IPS-18a (cell line): ENCODE data around the gene SCP2.

Source experiments
- H3K27ac ChIP-seq: one replicate; pipeline ENCODE4 v1.5.1; 2013; ENCODE audit warnings: low read length
- H3K27me3 ChIP-seq: one replicate; pipeline ENCODE4 v1.6.1; 2013; ENCODE audit warnings: mild to moderate bottlenecking, low read length; ENCODE audit not compliant: control insufficient read depth, insufficient read depth
- H3K36me3 ChIP-seq: one replicate; pipeline ENCODE4 v1.6.1; 2013; ENCODE audit warnings: low read depth, low read length; ENCODE audit not compliant: control insufficient read depth
- H3K4me1 ChIP-seq: one replicate; pipeline ENCODE4 v1.6.1; 2013; ENCODE audit warnings: low read depth, low read length; ENCODE audit not compliant: control insufficient read depth
- H3K4me3 ChIP-seq: one replicate; pipeline ENCODE4 v1.5.1; 2013; ENCODE audit warnings: low read length
- H3K9ac ChIP-seq: one replicate; pipeline ENCODE4 v1.6.1; 2013; ENCODE audit warnings: mild to moderate bottlenecking, low read length, moderate library complexity
- H3K9me3 ChIP-seq: one replicate; pipeline ENCODE4 v1.6.1; 2013; ENCODE audit warnings: low read depth, low read length; ENCODE audit not compliant: control insufficient read depth

The SCP2 gene

DNA sequence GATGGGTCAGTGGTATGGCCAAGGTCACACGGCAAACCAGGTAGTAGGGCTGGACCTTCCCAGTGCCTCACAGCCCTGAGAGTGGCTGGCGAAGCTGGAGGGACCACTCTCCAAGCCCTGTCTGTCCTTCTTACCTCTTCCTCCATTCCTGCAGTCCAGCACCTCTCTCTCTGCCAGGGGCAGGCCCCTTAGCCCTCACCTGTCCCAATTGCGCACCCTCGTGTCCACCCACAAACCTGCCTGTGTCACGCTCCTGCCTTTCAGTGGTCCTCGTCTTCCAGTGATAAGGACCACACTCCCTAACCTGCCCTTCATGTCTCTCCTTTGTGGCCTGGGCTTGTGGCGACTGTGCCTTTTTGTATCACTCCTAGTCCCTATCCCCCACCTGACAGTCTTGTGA lies 138.3 kb downstream of the SCP2 start:
- Histone ChIP-seq H3K4me1 (no peaks in the 10 kb centered on the region), H3K4me3 (no peak overlapping the region), H3K9ac (no peak overlapping the region), H3K9me3 (no peaks in the 10 kb centered on the region), H3K27ac (no peak overlapping the region), H3K36me3 (no peaks in the 10 kb centered on the region), H3K27me3 (peaks cover 46% of the 10 kb centered on the region)

DNA sequence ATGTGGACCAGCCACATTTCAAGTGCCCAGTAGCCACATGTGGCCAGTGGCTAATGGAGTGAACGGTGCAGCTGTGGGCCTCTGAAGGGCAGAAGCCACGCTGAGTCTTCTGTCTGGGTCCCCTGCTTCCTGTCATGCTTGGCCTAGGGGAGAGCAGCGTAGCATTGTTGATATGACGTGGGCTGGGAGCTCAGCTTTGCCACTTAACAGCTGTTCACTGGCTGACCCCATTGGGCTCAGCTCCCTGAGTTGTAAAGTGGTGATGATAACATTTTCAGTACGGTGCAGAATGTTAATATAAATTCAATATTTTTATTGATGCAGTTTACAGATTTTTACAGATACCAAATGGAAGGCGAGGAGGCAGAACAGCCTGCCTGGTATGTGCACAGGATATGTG lies 139.4 kb downstream of the SCP2 start:
- no peak overlapping the region for H3K27ac ChIP-seq
- no peaks in the 10 kb centered on the region for H3K9me3 ChIP-seq
- H3K4me1 ChIP-seq: no peaks in the 10 kb centered on the region
- H3K36me3 ChIP-seq: no peaks in the 10 kb centered on the region
- H3K9ac ChIP-seq: no peak overlapping the region
- H3K4me3 ChIP-seq: no peak overlapping the region
- H3K27me3 ChIP-seq: peaks cover 35% of the 10 kb centered on the region

GRCh38 chr1:53066891-53067738 lies 140.0 kb downstream of the SCP2 start:
- no peaks in the 10 kb centered on the region for H3K9me3 ChIP-seq
- H3K27me3 ChIP-seq: peaks cover 29% of the 10 kb centered on the region
- no peaks in the 10 kb centered on the region for H3K4me1 ChIP-seq
- H3K4me3 ChIP-seq: no peak overlapping the region
- H3K27ac ChIP-seq: no peak overlapping the region
- no peak overlapping the region for H3K9ac ChIP-seq
- H3K36me3 ChIP-seq: no peaks in the 10 kb centered on the region

GRCh38 chr1:53067886-53068285 lies 140.8 kb downstream of the SCP2 start:
- no peaks in the 10 kb centered on the region for H3K4me1 ChIP-seq
- no peak overlapping the region for H3K4me3 ChIP-seq
- H3K36me3 ChIP-seq: no peaks in the 10 kb centered on the region
- peaks cover 21% of the 10 kb centered on the region for H3K27me3 ChIP-seq
- no peaks in the 10 kb centered on the region for H3K9me3 ChIP-seq
- H3K9ac ChIP-seq: no peak overlapping the region
- H3K27ac ChIP-seq: no peak overlapping the region

DNA sequence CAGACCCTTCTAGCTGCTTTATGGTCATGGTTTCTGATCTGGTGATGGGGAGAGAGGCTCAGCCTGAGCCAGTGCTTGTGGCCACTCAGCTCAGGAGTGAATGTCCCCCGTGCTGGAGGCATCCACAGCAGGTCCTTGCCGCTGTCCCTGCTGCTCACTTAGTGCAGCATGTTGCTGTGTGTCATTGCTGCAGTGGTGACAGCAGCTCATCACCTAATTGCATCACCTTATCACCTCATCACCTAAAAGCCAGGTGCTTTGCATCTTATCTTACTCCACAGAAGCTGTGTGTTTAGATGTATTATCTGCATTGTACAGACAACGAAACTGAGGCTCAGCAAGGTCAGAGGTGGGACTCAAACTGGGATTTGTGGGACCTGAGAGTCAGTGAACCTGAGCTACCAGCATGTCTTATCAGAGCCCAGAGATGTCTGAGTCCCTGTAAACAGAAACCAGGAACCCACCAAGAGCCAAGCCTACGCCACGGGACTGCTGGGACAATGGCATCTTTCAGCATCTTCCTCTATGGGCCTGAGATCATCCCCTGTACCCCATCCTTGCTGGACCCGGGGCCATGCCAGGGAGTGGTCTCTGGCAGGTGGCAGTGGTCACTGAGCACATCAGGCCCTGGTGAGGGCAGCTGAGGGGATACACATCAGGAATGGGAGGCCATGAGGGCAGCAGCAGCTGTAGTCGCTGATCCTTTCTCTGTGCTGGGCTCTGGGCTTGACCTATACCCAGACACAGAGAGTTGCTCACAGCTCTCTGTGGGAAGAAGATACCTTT lies 141.4 kb downstream of the SCP2 start:
- Histone ChIP-seq H3K4me3 (no peak overlapping the region), H3K9me3 (no peaks in the 10 kb centered on the region), H3K27me3 (peaks cover 15% of the 10 kb centered on the region), H3K9ac (no peak overlapping the region), H3K36me3 (no peaks in the 10 kb centered on the region), H3K27ac (no peak overlapping the region), H3K4me1 (no peaks in the 10 kb centered on the region)

DNA sequence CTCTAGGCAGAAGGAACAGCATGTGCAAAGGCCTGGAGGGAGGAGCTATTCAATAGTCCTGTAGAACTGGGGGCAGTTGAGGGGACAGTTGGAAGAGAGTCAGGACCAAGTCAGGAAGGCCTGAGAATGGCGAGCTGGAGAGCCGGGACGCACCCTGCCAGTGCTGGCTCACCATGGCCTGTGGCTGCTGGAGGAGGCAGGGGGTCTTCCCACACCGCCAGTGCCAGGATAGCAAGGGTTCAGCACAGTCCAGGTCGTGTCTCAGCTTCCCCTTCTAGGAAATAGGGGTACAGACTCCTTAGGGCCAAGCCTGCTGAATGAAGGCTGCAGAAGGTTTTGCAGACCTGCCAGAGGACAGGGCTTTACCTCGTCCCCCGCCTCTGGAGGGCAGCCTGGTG lies 142.2 kb downstream of the SCP2 start:
- H3K36me3 ChIP-seq: no peaks in the 10 kb centered on the region
- H3K27ac ChIP-seq: no peak overlapping the region

GRCh38 chr1:53069663-53070327 lies 142.7 kb downstream of the SCP2 start:
- Histone ChIP-seq H3K27ac (no peak overlapping the region), H3K9ac (no peak overlapping the region), H3K9me3 (no peaks in the 10 kb centered on the region), H3K4me1 (no peaks in the 10 kb centered on the region), H3K27me3 (peaks cover 2% of the 10 kb centered on the region), H3K4me3 (no peak overlapping the region), H3K36me3 (no peaks in the 10 kb centered on the region)

More for the DNA sequence above, 142.2 kb downstream of the SCP2 start:
- Histone ChIP-seq H3K4me3 (no peak overlapping the region), H3K9ac (no peak overlapping the region), H3K4me1 (no peaks in the 10 kb centered on the region), H3K27me3 (peaks cover 8% of the 10 kb centered on the region), H3K9me3 (no peaks in the 10 kb centered on the region)

DNA sequence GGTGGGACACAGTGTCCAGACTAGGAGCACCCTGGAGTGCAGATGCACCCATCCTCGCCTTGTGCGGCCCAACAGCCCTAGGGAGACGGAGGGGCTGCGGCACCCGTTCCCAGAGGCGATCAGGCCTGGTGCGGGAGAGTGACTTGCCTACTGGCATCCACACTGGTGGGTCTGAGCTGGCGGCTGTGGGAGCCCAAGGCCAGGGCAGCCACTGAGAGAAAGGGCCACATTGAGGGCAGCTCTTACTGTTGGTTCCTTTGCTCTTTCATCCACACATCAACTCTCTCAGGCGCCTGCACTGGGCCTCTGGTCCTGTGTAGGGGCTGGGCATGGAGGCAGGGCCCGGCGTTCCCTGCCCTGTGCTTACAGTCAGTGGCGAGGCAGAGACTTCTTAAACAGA lies 143.5 kb downstream of the SCP2 start:
- no peaks in the 10 kb centered on the region for H3K9me3 ChIP-seq
- no peaks in the 10 kb centered on the region for H3K36me3 ChIP-seq
- H3K4me1 ChIP-seq: no peaks in the 10 kb centered on the region
- no peak overlapping the region for H3K4me3 ChIP-seq
- H3K27ac ChIP-seq: no peak overlapping the region
- H3K9ac ChIP-seq: no peak overlapping the region
- H3K27me3 ChIP-seq: no peaks in the 10 kb centered on the region

GRCh38 chr1:53071167-53071865 lies 144.2 kb downstream of the SCP2 start:
- Histone ChIP-seq H3K27me3 (no peaks in the 10 kb centered on the region), H3K4me3 (no peak overlapping the region), H3K9ac (no peak overlapping the region), H3K27ac (no peak overlapping the region), H3K36me3 (no peaks in the 10 kb centered on the region), H3K9me3 (no peaks in the 10 kb centered on the region), H3K4me1 (no peaks in the 10 kb centered on the region)

DNA sequence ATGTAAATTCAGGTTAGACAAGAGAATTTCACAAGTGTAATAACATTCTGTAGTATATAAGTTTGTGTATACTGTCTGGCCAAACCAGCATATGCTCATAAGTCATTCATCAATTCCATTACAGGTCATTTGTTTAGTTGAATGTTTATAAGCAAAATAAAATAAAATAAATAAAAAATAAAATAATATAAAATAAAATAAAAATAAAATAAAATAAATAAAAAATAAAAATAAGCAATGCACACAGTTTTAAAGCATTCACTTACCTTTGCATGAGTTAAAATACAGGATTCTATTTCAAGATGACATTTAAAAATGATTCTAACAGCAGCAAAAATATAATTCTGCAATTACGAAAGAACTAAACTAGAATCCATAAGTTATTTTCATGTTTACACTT lies 144.8 kb downstream of the SCP2 start:
- Histone ChIP-seq H3K4me3 (no peak overlapping the region), H3K4me1 (no peaks in the 10 kb centered on the region), H3K9me3 (no peaks in the 10 kb centered on the region), H3K36me3 (no peaks in the 10 kb centered on the region), H3K27ac (no peak overlapping the region), H3K27me3 (no peaks in the 10 kb centered on the region), H3K9ac (no peak overlapping the region)

- H3K4me3 ChIP-seq: no peak overlapping the region
Measured at GRCh38 chr1:53073287-53073686, 146.2 kb downstream of the SCP2 start.

More at GRCh38 chr1:53073287-53073686, 146.2 kb downstream of the SCP2 start:
- H3K27ac ChIP-seq: no peak overlapping the region
- no peaks in the 10 kb centered on the region for H3K4me1 ChIP-seq
- no peaks in the 10 kb centered on the region for H3K36me3 ChIP-seq
- H3K9ac ChIP-seq: no peak overlapping the region
- H3K9me3 ChIP-seq: no peaks in the 10 kb centered on the region
- no peaks in the 10 kb centered on the region for H3K27me3 ChIP-seq
